ENCODE measurements around the gene IL31.
"Not testable (repeated sequence)": the region's sequence is repeated elsewhere in the genome, so short reads cannot be mapped to it uniquely, and the experiment has no call there.

The IL31 gene

GRCh38 chr12:122184517-122184916, 10.5 kb upstream of the IL31 start:
- TF ChIP-seq CTCF (IDR thresholded peaks at IDR 0.05; ENCODE audit: low read length, missing control alignments) = no peak
- no peak overlapping the region for H3K4me3 ChIP-seq (replicated peaks; ENCODE audit: low read depth, low read length)

GRCh38 chr12:122183588-122183940, 9.5 kb upstream of the IL31 start:
- no peak for TF ChIP-seq CTCF (IDR thresholded peaks at IDR 0.05; ENCODE audit: low read length, missing control alignments)
- DNase-seq (ENCODE audit: low read depth) = no peak
- peak overlapping the region; percentile 47 for H3K4me3 ChIP-seq (replicated peaks; ENCODE audit: low read depth, low read length)

More at GRCh38 chr12:122184517-122184916, 10.5 kb upstream of the IL31 start:
- no peak for DNase-seq (ENCODE audit: low read depth)

DNA sequence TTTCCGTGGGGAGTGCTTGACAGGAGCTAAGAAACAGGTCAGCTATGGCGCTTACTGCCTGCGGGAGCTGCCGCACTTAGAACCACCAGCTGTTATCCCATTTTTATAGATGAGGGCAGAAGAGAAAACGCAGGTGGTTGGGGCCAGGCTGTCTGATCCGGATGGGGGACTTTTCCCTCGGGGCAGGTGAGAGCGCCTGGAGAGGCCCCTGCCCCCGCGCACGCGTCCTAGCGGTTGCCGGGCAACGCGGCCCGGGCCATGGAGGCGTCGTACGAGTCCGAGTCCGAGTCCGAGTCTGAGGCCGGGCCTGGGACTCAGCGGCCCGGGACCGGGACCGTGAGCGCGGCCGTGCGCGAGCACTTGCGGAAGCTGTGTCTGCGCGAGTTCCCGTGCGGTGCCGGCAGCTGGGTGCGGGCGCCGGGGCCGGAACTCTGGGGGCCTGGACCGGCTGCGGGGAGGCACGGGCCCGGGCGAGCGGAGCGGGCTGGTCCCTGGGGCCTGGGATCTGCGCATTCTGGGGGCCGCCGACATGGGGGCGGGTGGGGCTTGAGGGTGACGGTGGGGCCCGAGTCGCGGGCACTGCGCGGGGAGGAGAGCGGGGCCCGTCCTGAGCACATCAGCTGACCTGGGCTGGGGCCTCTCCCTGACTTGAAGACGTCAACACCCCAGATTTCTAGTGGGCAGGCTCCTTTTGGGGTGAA, 9.0 kb upstream of the IL31 start, which contains the start of gene LRRC43:
LRRC43 (plus strand) TSS at position 237 of the 701 bp plus-strand sequence; CDS start at position 259, 22 bp downstream.
- no peak for TF ChIP-seq CTCF (IDR thresholded peaks at IDR 0.05; ENCODE audit: low read length, missing control alignments)
- DNase-seq (ENCODE audit: low read depth) = peak; percentile 29
- H3K4me3 ChIP-seq (replicated peaks; ENCODE audit: low read depth, low read length) = peak within 1 kb of the TSS; percentile 47

DNA sequence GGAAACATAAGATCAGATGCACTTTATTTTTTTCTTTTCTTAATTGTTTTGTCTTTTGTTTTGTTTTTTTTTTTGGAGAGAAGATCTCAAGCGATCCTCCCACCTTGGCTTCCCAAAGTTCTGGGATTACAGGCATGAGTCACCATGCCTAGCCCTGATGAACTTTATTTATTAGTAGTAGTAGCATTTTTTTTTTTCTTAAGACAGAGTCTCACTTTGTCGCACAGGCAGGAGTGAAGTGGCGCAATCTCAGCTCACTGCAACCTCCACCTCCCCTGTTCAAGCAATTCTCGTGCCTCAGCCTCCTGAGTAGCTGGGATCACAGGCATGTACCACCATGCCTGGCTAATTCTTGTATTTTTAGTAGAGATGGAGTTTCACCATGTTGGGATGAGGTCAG, 2.5 kb upstream of the IL31 start:
- DNase-seq (ENCODE audit: low read depth); H3K4me3 ChIP-seq (replicated peaks; ENCODE audit: low read depth, low read length): not testable (repeated sequence)

GRCh38 chr12:122172262-122172939, 1.6 kb downstream of the IL31 start:
- TF ChIP-seq CTCF (IDR thresholded peaks at IDR 0.05; ENCODE audit: low read length, missing control alignments) = no peak
- no peak overlapping the region for H3K4me3 ChIP-seq (replicated peaks; ENCODE audit: low read depth, low read length)
- DNase-seq (ENCODE audit: low read depth) = no peak

DNA sequence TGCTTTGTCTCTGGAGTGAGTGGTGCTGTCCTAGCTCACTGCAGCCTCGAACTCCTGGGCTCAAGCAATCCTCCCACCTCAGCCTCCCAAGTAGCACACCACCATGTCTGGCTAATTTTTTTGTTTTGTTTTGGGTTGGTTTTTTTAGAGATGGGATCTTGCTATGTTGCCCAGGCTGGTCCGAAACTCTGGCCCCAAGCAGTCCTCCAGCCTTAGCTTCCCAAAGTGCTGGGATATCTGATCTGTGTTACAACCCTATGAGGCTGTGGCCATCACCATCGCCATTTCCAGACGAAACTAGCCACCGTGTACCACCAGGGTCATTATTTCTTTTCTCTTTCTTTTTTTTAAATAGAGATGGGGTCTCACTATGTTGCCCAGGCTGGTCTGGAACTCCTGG, 2.6 kb downstream of the IL31 start:
- no peak overlapping the region for H3K4me3 ChIP-seq (replicated peaks; ENCODE audit: low read depth, low read length)
- TF ChIP-seq CTCF (IDR thresholded peaks at IDR 0.05; ENCODE audit: low read length, missing control alignments) = no peak
- DNase-seq (ENCODE audit: low read depth) = no peak

GRCh38 chr12:122168492-122168891, 5.5 kb downstream of the IL31 start:
- DNase-seq (ENCODE audit: low read depth) = no peak
- no peak for TF ChIP-seq CTCF (IDR thresholded peaks at IDR 0.05; ENCODE audit: low read length, missing control alignments)
- no peak overlapping the region for H3K4me3 ChIP-seq (replicated peaks; ENCODE audit: low read depth, low read length)
